Measurements from ENCODE around the gene PPP4R4.

GRCh38 chr14:94317259-94317658 lies 143.1 kb downstream of the PPP4R4 start:
- TF ChIP-seq EP300 (IDR thresholded peaks at IDR 0.05), result no peak
- no peak for TF ChIP-seq POLR2A (IDR thresholded peaks at IDR 0.05)
- TF ChIP-seq CTCF (IDR thresholded peaks at IDR 0.05), result no peak
- TF ChIP-seq POLR2AphosphoS5 (IDR thresholded peaks at IDR 0.05), result no peak
